ENCODE measurements around the gene DDX5.

The DDX5 gene

DNA sequence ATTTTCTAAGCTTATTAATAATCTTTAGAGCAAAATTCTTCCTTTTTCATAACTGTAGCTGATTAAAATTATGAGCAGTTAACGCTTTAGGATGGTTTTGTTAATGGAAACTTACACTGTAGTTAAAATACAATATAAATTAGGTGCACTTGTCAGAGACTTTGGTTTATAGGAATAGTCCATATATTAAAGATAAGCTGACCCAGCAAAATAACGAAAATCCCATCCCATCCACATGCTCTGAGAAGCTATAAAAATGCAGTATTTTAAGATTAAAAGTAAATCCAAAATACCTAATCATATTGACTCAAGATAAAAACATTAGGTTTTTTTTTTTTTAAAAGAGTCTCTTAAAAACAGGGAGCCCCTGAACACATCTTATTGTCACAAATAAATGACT lies 38.7 kb upstream of the DDX5 start:
- TF ChIP-seq, protein P1, sequence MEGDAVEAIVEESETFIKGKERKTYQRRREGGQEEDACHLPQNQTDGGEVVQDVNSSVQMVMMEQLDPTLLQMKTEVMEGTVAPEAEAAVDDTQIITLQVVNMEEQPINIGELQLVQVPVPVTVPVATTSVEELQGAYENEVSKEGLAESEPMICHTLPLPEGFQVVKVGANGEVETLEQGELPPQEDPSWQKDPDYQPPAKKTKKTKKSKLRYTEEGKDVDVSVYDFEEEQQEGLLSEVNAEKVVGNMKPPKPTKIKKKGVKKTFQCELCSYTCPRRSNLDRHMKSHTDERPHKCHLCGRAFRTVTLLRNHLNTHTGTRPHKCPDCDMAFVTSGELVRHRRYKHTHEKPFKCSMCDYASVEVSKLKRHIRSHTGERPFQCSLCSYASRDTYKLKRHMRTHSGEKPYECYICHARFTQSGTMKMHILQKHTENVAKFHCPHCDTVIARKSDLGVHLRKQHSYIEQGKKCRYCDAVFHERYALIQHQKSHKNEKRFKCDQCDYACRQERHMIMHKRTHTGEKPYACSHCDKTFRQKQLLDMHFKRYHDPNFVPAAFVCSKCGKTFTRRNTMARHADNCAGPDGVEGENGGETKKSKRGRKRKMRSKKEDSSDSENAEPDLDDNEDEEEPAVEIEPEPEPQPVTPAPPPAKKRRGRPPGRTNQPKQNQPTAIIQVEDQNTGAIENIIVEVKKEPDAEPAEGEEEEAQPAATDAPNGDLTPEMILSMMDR (IDR thresholded peaks at IDR 0.05; ENCODE audit: low read depth, low read length) = no peak
- Histone ChIP-seq H3K27me3 (ENCODE audit: insufficient read depth, low read depth, severe bottlenecking) (no peaks in the 10 kb centered on the region), H3K36me3 (peaks cover 69% of the 10 kb centered on the region), H3K27ac (no peak overlapping the region), H3K4me3 (ENCODE audit: low read depth, low read length) (no peak overlapping the region), H3K9me3 (ENCODE audit: severe bottlenecking) (no peaks in the 10 kb centered on the region)
- no peak for DNase-seq

DNA sequence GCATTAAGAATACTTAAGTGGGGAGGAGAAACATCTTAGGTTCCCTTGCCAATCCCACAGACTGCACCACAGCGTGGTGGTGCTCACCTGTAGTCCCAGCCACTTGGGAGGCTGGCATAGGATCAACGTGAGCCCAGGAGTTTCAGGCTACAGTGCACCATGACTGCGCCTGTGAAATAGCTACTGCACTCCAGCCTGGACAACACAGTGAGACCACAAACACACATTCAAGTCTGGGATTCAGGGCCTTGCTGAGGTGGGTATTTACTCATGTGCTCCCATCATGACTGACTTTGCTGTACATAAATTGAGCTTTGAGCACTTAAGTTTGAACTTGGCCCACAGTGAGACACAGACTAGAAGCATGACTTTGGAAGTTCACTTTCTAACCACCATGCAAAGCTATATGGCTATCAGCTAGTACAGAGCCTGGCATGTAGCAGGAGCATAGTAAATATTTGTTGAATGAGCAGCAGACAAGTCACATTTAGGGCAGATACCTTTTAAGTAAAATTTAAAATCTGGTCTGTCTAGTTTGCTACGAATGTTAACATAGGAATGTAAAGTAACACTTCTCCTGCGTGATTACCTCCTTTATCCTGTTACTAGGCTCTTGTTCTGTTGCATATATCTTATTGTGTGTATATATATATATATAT lies 34.2 kb upstream of the DDX5 start:
- Histone ChIP-seq H3K27ac (no peak overlapping the region), H3K4me3 (ENCODE audit: low read depth, low read length) (no peak overlapping the region), H3K36me3 (peaks cover 77% of the 10 kb centered on the region), H3K9me3 (ENCODE audit: severe bottlenecking) (no peaks in the 10 kb centered on the region), H3K27me3 (ENCODE audit: insufficient read depth, low read depth, severe bottlenecking) (no peaks in the 10 kb centered on the region)
- no peak for DNase-seq
- TF ChIP-seq, protein P1 (IDR thresholded peaks at IDR 0.05; ENCODE audit: low read depth, low read length) = no peak

- TF ChIP-seq, protein P1 (IDR thresholded peaks at IDR 0.05; ENCODE audit: low read depth, low read length) = no peak
- Histone ChIP-seq H3K27me3 (ENCODE audit: insufficient read depth, low read depth, severe bottlenecking) (no peaks in the 10 kb centered on the region), H3K36me3 (peaks cover 85% of the 10 kb centered on the region), H3K9me3 (ENCODE audit: severe bottlenecking) (no peaks in the 10 kb centered on the region), H3K4me3 (ENCODE audit: low read depth, low read length) (no peak overlapping the region), H3K27ac (no peak overlapping the region)
- no peak for DNase-seq
Observed at GRCh38 chr17:64538508-64539130, 32.5 kb upstream of the DDX5 start.

DNA sequence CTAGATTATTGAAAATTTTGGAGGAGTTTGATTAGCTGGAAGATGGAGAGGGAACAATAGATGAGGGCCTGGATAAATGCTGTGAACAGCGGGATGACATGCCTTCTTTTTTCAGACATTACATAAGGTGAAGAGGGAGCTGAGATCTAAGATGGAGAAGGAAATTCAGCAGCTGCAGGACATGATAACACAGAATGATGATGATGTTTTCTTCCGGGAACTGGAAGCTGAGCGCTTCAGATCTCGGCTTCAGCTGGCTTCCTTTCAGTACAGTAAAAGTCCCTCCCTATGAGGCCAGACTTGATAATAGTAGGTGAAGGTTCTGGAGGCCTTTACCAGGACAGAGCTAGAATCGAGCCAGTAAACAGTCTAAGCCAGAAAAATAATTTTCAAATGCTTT lies 31.4 kb upstream of the DDX5 start:
- DNase-seq = no peak
- Histone ChIP-seq H3K9me3 (ENCODE audit: severe bottlenecking) (no peaks in the 10 kb centered on the region), H3K36me3 (peaks cover 87% of the 10 kb centered on the region), H3K27me3 (ENCODE audit: insufficient read depth, low read depth, severe bottlenecking) (no peaks in the 10 kb centered on the region), H3K27ac (no peak overlapping the region), H3K4me3 (ENCODE audit: low read depth, low read length) (no peak overlapping the region)
- TF ChIP-seq, protein P1 (IDR thresholded peaks at IDR 0.05; ENCODE audit: low read depth, low read length) = no peak

DNA sequence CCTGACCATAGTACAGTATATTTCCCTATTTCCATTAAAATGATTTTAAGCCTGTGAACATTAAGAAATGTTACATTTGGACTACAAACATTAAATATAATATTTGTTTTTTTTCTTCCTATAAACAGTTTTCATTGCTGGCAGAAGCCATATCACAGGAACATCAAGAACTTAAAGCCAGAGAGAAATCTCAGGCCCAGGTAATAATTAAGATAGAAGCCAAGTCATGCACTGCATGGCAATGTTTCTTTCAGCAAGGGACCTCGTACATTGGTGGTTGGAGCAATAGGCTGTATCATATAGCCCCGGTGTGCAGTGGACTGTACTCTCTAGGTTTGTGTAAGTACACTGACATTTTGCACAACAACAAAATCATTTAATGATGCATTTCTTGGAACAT lies 30.8 kb upstream of the DDX5 start:
- TF ChIP-seq, protein P1 (IDR thresholded peaks at IDR 0.05; ENCODE audit: low read depth, low read length) = no peak
- H3K9me3 ChIP-seq (ENCODE audit: severe bottlenecking) = no peaks in the 10 kb centered on the region
- no peak overlapping the region for H3K27ac ChIP-seq
- DNase-seq = no peak
- no peaks in the 10 kb centered on the region for H3K27me3 ChIP-seq (ENCODE audit: insufficient read depth, low read depth, severe bottlenecking)
- H3K4me3 ChIP-seq (ENCODE audit: low read depth, low read length) = no peak overlapping the region
- H3K36me3 ChIP-seq = peaks cover 87% of the 10 kb centered on the region
